GM23338 (cell line): ENCODE measurements around the gene MYLK4. TPM values are rescaled to one million over a fixed set of nuclear protein-coding genes. Genes with fewer than 3 reads are reported as not detected.

ENCODE experiments used
- ATAC-seq: fragments of 200-7000 bp; cut with Tn5 transposase; 3 replicates; pipeline ENCODE4 v1.9.1; 2020
- DNase-seq: peaks from one replicate; pipeline ENCODE4 v3.0.0-alpha.2; 2015; ENCODE audit warnings: low spot score
- H2AFZ ChIP-seq: fragments of 200-600 bp; sonication (generic); 2 replicates; pipeline ENCODE4 v1.8.0; 2016; ENCODE audit warnings: antibody characterized with exemption, mild to moderate bottlenecking, moderate library complexity
- H3F3A ChIP-seq: fragments of 200-600 bp; sonication (generic); replicated peaks from 2 replicates; pipeline ENCODE4 v1.8.0; 2017; ENCODE audit warnings: antibody characterized with exemption, mixed run types, low read depth
- H3K27ac ChIP-seq: fragments of 200-600 bp; sonication (generic); 2 replicates; pipeline ENCODE4 v1.6.1; 2016; ENCODE audit warnings: low read depth
- H3K27me3 ChIP-seq: fragments of 200-600 bp; sonication (generic); 2 replicates; pipeline ENCODE4 v1.8.0; 2016; ENCODE audit warnings: mild to moderate bottlenecking, mixed run types, moderate library complexity; ENCODE audit not compliant: insufficient read depth
- H3K36me3 ChIP-seq: fragments of 200-600 bp; sonication (generic); 2 replicates; pipeline ENCODE4 v1.8.0; 2016; ENCODE audit warnings: mild to moderate bottlenecking; ENCODE audit not compliant: insufficient read depth
- H3K4me1 ChIP-seq: fragments of 200-600 bp; sonication (generic); 2 replicates; pipeline ENCODE4 v1.8.0; 2016; ENCODE audit warnings: mild to moderate bottlenecking, moderate library complexity; ENCODE audit not compliant: insufficient read depth
- H3K4me2 ChIP-seq: fragments of 200-600 bp; sonication (generic); 2 replicates; pipeline ENCODE4 v1.7.1; 2017; ENCODE audit warnings: mixed run types
- H3K4me3 ChIP-seq: fragments of 200-600 bp; sonication (generic); 2 replicates; pipeline ENCODE4 v1.6.1; 2016; ENCODE audit warnings: mixed run types
- H3K79me2 ChIP-seq: fragments of 200-600 bp; sonication (generic); replicated peaks from 2 replicates; pipeline ENCODE4 v1.8.0; 2017; ENCODE audit warnings: mild to moderate bottlenecking; ENCODE audit not compliant: insufficient read depth
- H3K9me2 ChIP-seq: fragments of 200-600 bp; sonication (generic); 2 replicates; pipeline ENCODE4 v1.8.0; 2017; ENCODE audit not compliant: insufficient read depth
- H4K20me1 ChIP-seq: fragments of 200-600 bp; sonication (generic); replicated peaks from 2 replicates; pipeline ENCODE4 v1.8.0; 2017; ENCODE audit warnings: mild to moderate bottlenecking; ENCODE audit not compliant: insufficient read depth
- H3K27ac Mint-ChIP-seq: 2 replicates; pipeline ENCODE4 v1.8.0; 2020; ENCODE audit warnings: inconsistent platforms, mild to moderate bottlenecking, moderate library complexity, mixed read lengths
- H3K27me3 Mint-ChIP-seq: 3 replicates; pipeline ENCODE4 v1.8.0; 2022; ENCODE audit warnings: low read depth, mild to moderate bottlenecking, moderate library complexity, mixed read lengths, inconsistent platforms; ENCODE audit not compliant: insufficient read depth, poor library complexity
- H3K36me3 Mint-ChIP-seq: 3 replicates; pipeline ENCODE4 v1.8.0; 2021; ENCODE audit warnings: low read depth, mild to moderate bottlenecking, inconsistent platforms, moderate library complexity, mixed read lengths
- H3K4me1 Mint-ChIP-seq: 3 replicates; pipeline ENCODE4 v1.8.0; 2020; ENCODE audit warnings: mild to moderate bottlenecking, inconsistent platforms, mixed read lengths
- H3K4me3 Mint-ChIP-seq: 3 replicates; pipeline ENCODE4 v1.8.0; 2021; ENCODE audit warnings: moderate library complexity, mild to moderate bottlenecking, inconsistent platforms, mixed read lengths
- H3K9me3 Mint-ChIP-seq: 3 replicates; pipeline ENCODE4 v1.8.0; 2020; ENCODE audit warnings: moderate library complexity, mild to moderate bottlenecking, inconsistent platforms, mixed read lengths
- CREB1 ChIP-seq: fragments of 250-450 bp; sonication (Bioruptor Pico); IDR thresholded peaks from 2 replicates; pipeline ENCODE4 v1.5.0; 2020; ENCODE audit warnings: low read depth, mild to moderate bottlenecking, moderate library complexity
- EZH2 ChIP-seq: fragments of 200-600 bp; sonication (generic); IDR thresholded peaks from one replicate; pipeline ENCODE4 v1.8.0; 2017; ENCODE audit warnings: antibody characterized with exemption, mild to moderate bottlenecking, low read depth; ENCODE audit not compliant: unreplicated experiment
- EZH2phosphoT487 ChIP-seq: fragments of 200-600 bp; sonication (generic); IDR thresholded peaks from one replicate; pipeline ENCODE4 v1.8.1; 2018; ENCODE audit warnings: antibody characterized with exemption; ENCODE audit not compliant: unreplicated experiment
- NANOG ChIP-seq: IDR thresholded peaks from 2 replicates; pipeline ENCODE4 v1.6.1; 2016; ENCODE audit warnings: antibody characterized with exemption, borderline replicate concordance
- POLR2AphosphoS5 ChIP-seq: IDR thresholded peaks from 2 replicates; pipeline ENCODE4 v1.6.1; 2016; ENCODE audit warnings: antibody characterized with exemption, low read depth
- STAT1 ChIP-seq: IDR thresholded peaks from one replicate; pipeline ENCODE4 v1.6.1; 2016; ENCODE audit warnings: antibody characterized with exemption; ENCODE audit not compliant: unreplicated experiment
- ZNF114 ChIP-seq: fragments of 250-450 bp; sonication (Bioruptor Pico); IDR thresholded peaks from 2 replicates; pipeline ENCODE4 v1.5.0; 2020; ENCODE audit warnings: mild to moderate bottlenecking, moderate library complexity
- ZNF331 ChIP-seq: fragments of 250-450 bp; sonication (Bioruptor Pico); IDR thresholded peaks from 2 replicates; pipeline ENCODE4 v1.5.0; 2020; ENCODE audit warnings: low read depth, mild to moderate bottlenecking, moderate library complexity
- polyA plus RNA-seq: library from polyadenylated mRNA; unstranded; fragments of >200 nt; fragmentation: Nextera tagmentation; extraction: Ambion mirVana; gene quantifications from 2 replicates; pipeline ENCODE4 v1.2.1, GENCODE V29; 2016
- total RNA-seq: library from RNA; depleted of rRNA; stranded (reverse); fragments of >200 nt; shearing (Covaris generic); gene quantifications from 2 replicates; pipeline ENCODE4 v1.2.3, GENCODE V29; 2014
- TF ChIP-seq, protein P1 (sequence below): IDR thresholded peaks from one replicate; pipeline ENCODE4 v1.6.1; 2018; ENCODE audit warnings: antibody characterized with exemption; ENCODE audit not compliant: unreplicated experiment
- TF ChIP-seq, protein P2 (sequence below): fragments of 250-450 bp; sonication (Bioruptor Pico); IDR thresholded peaks from 2 replicates; pipeline ENCODE4 v1.5.0; 2020; ENCODE audit warnings: mild to moderate bottlenecking, moderate library complexity

The MYLK4 gene
- total and polyA plus RNA-seq, 2 experiments from 2014 or later = 0.03 to 0.17 TPM

DNA sequence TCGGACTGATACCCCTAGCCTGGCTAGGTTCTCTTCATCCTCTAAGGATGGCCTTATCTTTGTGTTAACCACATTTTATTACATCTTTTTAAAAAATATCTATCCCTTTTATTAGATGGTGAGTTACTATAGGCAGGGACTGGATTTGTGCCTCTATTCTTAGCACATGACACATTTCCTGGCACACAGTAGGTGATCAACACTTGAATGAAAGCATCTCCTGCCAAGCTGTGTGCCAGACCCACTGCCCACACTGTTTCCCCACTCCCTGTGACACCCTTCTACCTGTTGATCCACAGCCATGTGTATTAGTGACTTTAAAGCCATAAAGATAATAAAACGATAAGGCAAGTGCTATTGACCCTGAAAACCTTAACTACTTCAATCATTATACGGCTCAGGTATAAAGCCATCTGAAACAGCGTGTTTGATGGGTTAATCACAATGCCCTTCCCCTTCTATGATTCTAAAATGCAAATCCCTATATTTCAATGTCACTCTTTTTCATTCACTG, 73.6 kb downstream of the MYLK4 start:
- H3K27me3 ChIP-seq = no peaks in the 10 kb centered on the region
- no peaks in the 10 kb centered on the region for H3K9me3 Mint-ChIP-seq
- H3K36me3 ChIP-seq = no peaks in the 10 kb centered on the region
- no peak overlapping the region for H3K27ac Mint-ChIP-seq
- DNase-seq = no peak
- no peaks in the 10 kb centered on the region for H3K4me1 ChIP-seq
- no peaks in the 10 kb centered on the region for H3F3A ChIP-seq
- H3K4me3 ChIP-seq = no peak overlapping the region
- H3K27ac ChIP-seq = no peak overlapping the region
- no peak overlapping the region for H2AFZ ChIP-seq
- H4K20me1 ChIP-seq = no peaks in the 10 kb centered on the region
- H3K79me2 ChIP-seq = no peaks in the 10 kb centered on the region
- H3K36me3 Mint-ChIP-seq = no peaks in the 10 kb centered on the region
- TF ChIP-seq ZNF331 (CRISPR knock-in tag) = no peak
- no peak for TF ChIP-seq POLR2AphosphoS5
- TF ChIP-seq EZH2 = no peak
- peaks cover 3% of the 10 kb centered on the region for H3K27me3 Mint-ChIP-seq
- ATAC-seq = no peak
- no peak overlapping the region for H3K4me3 Mint-ChIP-seq
- H3K4me2 ChIP-seq = no peak overlapping the region
- H3K4me1 Mint-ChIP-seq = no peaks in the 10 kb centered on the region
- no peaks in the 10 kb centered on the region; the same call in 1 of the 2 replicates for H3K9me2 ChIP-seq

DNA sequence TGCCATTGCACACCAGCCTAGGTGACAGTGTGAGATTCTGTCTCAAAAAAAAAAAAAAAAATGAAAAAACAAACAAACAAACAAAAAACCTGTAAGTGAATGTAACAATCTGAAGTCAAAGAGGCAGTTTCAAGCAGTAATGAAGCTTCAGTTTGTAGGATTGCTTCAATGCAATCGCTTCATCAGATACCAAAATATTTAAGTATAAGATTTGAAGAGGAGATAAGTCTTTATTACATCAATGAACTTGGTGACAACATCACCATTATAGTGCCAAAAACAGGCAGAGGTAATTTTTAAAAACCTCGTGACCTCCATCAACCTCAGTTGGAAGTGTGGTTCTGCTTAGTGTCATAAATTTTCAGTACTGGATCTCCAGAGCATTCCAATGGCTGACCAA, 74.7 kb downstream of the MYLK4 start:
- no peaks in the 10 kb centered on the region for H3K36me3 Mint-ChIP-seq
- TF ChIP-seq NANOG (no peak), EZH2phosphoT487 (no peak), ZNF114 (no peak), POLR2AphosphoS5 (no peak), ZNF331 (CRISPR knock-in tag) (no peak), CREB1 (no peak), STAT1 (no peak), EZH2 (no peak)
- TF ChIP-seq, protein P1, sequence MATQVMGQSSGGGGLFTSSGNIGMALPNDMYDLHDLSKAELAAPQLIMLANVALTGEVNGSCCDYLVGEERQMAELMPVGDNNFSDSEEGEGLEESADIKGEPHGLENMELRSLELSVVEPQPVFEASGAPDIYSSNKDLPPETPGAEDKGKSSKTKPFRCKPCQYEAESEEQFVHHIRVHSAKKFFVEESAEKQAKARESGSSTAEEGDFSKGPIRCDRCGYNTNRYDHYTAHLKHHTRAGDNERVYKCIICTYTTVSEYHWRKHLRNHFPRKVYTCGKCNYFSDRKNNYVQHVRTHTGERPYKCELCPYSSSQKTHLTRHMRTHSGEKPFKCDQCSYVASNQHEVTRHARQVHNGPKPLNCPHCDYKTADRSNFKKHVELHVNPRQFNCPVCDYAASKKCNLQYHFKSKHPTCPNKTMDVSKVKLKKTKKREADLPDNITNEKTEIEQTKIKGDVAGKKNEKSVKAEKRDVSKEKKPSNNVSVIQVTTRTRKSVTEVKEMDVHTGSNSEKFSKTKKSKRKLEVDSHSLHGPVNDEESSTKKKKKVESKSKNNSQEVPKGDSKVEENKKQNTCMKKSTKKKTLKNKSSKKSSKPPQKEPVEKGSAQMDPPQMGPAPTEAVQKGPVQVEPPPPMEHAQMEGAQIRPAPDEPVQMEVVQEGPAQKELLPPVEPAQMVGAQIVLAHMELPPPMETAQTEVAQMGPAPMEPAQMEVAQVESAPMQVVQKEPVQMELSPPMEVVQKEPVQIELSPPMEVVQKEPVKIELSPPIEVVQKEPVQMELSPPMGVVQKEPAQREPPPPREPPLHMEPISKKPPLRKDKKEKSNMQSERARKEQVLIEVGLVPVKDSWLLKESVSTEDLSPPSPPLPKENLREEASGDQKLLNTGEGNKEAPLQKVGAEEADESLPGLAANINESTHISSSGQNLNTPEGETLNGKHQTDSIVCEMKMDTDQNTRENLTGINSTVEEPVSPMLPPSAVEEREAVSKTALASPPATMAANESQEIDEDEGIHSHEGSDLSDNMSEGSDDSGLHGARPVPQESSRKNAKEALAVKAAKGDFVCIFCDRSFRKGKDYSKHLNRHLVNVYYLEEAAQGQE = no peak
- TF ChIP-seq, protein P2, sequence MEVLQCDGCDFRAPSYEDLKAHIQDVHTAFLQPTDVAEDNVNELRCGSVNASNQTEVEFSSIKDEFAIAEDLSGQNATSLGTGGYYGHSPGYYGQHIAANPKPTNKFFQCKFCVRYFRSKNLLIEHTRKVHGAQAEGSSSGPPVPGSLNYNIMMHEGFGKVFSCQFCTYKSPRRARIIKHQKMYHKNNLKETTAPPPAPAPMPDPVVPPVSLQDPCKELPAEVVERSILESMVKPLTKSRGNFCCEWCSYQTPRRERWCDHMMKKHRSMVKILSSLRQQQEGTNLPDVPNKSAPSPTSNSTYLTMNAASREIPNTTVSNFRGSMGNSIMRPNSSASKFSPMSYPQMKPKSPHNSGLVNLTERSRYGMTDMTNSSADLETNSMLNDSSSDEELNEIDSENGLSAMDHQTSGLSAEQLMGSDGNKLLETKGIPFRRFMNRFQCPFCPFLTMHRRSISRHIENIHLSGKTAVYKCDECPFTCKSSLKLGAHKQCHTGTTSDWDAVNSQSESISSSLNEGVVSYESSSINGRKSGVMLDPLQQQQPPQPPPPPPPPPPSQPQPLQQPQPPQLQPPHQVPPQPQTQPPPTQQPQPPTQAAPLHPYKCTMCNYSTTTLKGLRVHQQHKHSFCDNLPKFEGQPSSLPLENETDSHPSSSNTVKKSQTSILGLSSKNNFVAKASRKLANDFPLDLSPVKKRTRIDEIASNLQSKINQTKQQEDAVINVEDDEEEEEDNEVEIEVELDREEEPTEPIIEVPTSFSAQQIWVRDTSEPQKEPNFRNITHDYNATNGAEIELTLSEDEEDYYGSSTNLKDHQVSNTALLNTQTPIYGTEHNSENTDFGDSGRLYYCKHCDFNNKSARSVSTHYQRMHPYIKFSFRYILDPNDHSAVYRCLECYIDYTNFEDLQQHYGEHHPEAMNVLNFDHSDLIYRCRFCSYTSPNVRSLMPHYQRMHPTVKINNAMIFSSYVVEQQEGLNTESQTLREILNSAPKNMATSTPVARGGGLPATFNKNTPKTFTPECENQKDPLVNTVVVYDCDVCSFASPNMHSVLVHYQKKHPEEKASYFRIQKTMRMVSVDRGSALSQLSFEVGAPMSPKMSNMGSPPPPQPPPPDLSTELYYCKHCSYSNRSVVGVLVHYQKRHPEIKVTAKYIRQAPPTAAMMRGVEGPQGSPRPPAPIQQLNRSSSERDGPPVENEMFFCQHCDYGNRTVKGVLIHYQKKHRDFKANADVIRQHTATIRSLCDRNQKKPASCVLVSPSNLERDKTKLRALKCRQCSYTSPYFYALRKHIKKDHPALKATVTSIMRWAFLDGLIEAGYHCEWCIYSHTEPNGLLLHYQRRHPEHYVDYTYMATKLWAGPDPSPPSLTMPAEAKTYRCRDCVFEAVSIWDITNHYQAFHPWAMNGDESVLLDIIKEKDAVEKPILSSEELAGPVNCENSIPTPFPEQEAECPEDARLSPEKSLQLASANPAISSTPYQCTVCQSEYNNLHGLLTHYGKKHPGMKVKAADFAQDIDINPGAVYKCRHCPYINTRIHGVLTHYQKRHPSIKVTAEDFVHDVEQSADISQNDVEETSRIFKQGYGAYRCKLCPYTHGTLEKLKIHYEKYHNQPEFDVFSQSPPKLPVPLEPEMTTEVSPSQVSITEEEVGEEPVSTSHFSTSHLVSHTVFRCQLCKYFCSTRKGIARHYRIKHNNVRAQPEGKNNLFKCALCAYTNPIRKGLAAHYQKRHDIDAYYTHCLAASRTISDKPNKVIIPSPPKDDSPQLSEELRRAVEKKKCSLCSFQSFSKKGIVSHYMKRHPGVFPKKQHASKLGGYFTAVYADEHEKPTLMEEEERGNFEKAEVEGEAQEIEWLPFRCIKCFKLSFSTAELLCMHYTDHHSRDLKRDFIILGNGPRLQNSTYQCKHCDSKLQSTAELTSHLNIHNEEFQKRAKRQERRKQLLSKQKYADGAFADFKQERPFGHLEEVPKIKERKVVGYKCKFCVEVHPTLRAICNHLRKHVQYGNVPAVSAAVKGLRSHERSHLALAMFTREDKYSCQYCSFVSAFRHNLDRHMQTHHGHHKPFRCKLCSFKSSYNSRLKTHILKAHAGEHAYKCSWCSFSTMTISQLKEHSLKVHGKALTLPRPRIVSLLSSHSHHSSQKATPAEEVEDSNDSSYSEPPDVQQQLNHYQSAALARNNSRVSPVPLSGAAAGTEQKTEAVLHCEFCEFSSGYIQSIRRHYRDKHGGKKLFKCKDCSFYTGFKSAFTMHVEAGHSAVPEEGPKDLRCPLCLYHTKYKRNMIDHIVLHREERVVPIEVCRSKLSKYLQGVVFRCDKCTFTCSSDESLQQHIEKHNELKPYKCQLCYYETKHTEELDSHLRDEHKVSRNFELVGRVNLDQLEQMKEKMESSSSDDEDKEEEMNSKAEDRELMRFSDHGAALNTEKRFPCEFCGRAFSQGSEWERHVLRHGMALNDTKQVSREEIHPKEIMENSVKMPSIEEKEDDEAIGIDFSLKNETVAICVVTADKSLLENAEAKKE (CRISPR knock-in tag) = no peak

More for the DNA sequence above, 74.7 kb downstream of the MYLK4 start:
- Histone ChIP-seq H3F3A (no peaks in the 10 kb centered on the region), H4K20me1 (no peaks in the 10 kb centered on the region), H2AFZ (no peak overlapping the region), H3K9me2 (no peaks in the 10 kb centered on the region; the same call in 1 of the 2 replicates), H3K4me3 (no peak overlapping the region), H3K4me1 (no peaks in the 10 kb centered on the region), H3K4me2 (no peak overlapping the region), H3K79me2 (no peaks in the 10 kb centered on the region), H3K27me3 (no peaks in the 10 kb centered on the region), H3K36me3 (no peaks in the 10 kb centered on the region), H3K27ac (no peak overlapping the region)
- Mint-ChIP-seq H3K9me3 (no peaks in the 10 kb centered on the region), H3K27me3 (peaks cover 3% of the 10 kb centered on the region), H3K4me3 (no peak overlapping the region), H3K4me1 (no peaks in the 10 kb centered on the region), H3K27ac (no peak overlapping the region)
- ATAC-seq = no peak
- DNase-seq = no peak
